Stomach (tissue), 9 donors: ENCODE data around the gene SCTR. TPM values are rescaled to one million over a fixed set of nuclear protein-coding genes. Genes with fewer than 3 reads are reported as not detected.

Experiments
- DNase-seq, 2 donors: peaks; one replicate each; pipeline versions ENCODE4 v3.0.0 to v3.0.0-alpha.2; 2013 to 2019
- H3K27ac ChIP-seq, 5 donors: fragments of 200-600 bp in 4 of 5; sonication (generic) in 4 of 5; one replicate each; pipeline ENCODE4 v1.5.1; 2013 to 2019; ENCODE audit warnings: mild to moderate bottlenecking in 1 of 5, moderate library complexity in 1 of 5
- H3K27me3 ChIP-seq, 3 donors: fragments of 200-600 bp; sonication (generic); one replicate each; pipeline ENCODE4 v1.5.1; 2017 to 2019; ENCODE audit warnings: mixed run types in 1 of 3
- H3K36me3 ChIP-seq, 4 donors: fragments of 200-600 bp; sonication (generic); 1 replicate in 3 of 4; 2 replicates in 1 of 4; pipeline ENCODE4 v1.5.1; 2016 to 2019
- H3K4me1 ChIP-seq, 4 donors: fragments of 200-600 bp; sonication (generic); one replicate each; pipeline ENCODE4 v1.5.1; 2016 to 2019
- H3K4me3 ChIP-seq, 4 donors: fragments of 200-600 bp; sonication (generic) in 3 of 4; one replicate each; pipeline ENCODE4 v1.5.1; 2016 to 2019; ENCODE audit warnings: mild to moderate bottlenecking in 1 of 4
- H3K9me3 ChIP-seq, 4 donors: fragments of 200-600 bp; sonication (generic); one replicate each; pipeline ENCODE4 v1.5.1; 2016 to 2019
- CTCF ChIP-seq, 7 experiments: fragments of 450-650 bp in 4 of 7; fragments of 200-600 bp in 3 of 7; sonication (generic) in 3 of 7; IDR thresholded peaks; one replicate each; pipeline ENCODE4 v1.5.1; 2016 to 2019; ENCODE audit warnings: antibody characterized with exemption in 7 of 7, control low read depth in 2 of 7, mild to moderate bottlenecking in 1 of 7
- EP300 ChIP-seq: sonication (generic); formaldehyde crosslinking; IDR thresholded peaks from one replicate; pipeline ENCODE4 v1.6.1; 2017; ENCODE audit warnings: antibody characterized with exemption
- POLR2A ChIP-seq, 4 donors: fragments of 450-650 bp; IDR thresholded peaks; one replicate each; pipeline ENCODE4 v1.6.1; 2016; ENCODE audit warnings: antibody characterized with exemption in 4 of 4, control low read depth in 2 of 4, mild to moderate bottlenecking in 1 of 4, moderate library complexity in 1 of 4
- POLR2AphosphoS5 ChIP-seq, 3 donors: sonication (generic); formaldehyde crosslinking; IDR thresholded peaks; one replicate each; pipeline ENCODE4 v1.6.1; 2016; ENCODE audit warnings: antibody characterized with exemption in 3 of 3
- WGBS, 5 donors: extraction: QIAGEN DNeasy Blood & Tissue Kit in 3 of 5; methylation state at CpG; one replicate each; pipeline versions ENCODE4 v1.1.5 to v1.1.7; 2013 to 2018; 5-methylcytosine and 5-hydroxymethylcytosine counted together
- intact Hi-C: fragments of 100-400 bp; cut with DNase I; formaldehyde crosslinking; loops from one replicate; pipeline ENCODE4 v1.15.1; 2023; ENCODE audit warnings: low total_unique reads
- polyA plus RNA-seq, 3 donors: library from polyadenylated mRNA; stranded (reverse); fragments of 200-250 nt; gene quantifications; one replicate each; pipeline ENCODE4 v1.2.3, GENCODE V29; 2013
- total RNA-seq, 5 donors: library from RNA; depleted of rRNA; stranded (reverse); fragments of >200 nt; gene quantifications; one replicate each; pipeline versions ENCODE4 v1.1.0 to v1.2.3, GENCODE V29; 2014 to 2016
- donor health status: healthy with polysubstance abuse.
- donor health status: Bipolar disorder and iron deficiency.
- donor health status: healthy.

SCTR gene
- total and polyA plus RNA-seq, 8 donors = 0.18 to 8.6 (median 4.1) TPM; not detected in 2

GRCh38 chr2:119476301-119477112, 47.8 kb downstream of the SCTR start:
- H3K27ac ChIP-seq = no peak overlapping the region
- no peaks in the 10 kb centered on the region for H3K27me3 ChIP-seq
- peaks cover 10 to 23% (median 17%) of the 10 kb centered on the region in 4 donors for H3K4me1 ChIP-seq
- intact Hi-C loops = loop anchor here (5.0 kb wide), 1 partner anchor 69 kb away; no protein-coding TSS in a partner anchor
- H3K4me3 ChIP-seq = no peak overlapping the region
- WGBS, 5 donors = 21 to 40% (median 25%) methylated on average over 12 to 20 of the region's 20 CpGs
- peak; percentile 63 to 85 for DNase-seq
- no peak for TF ChIP-seq POLR2A (IDR thresholded peaks at IDR 0.05)
- no peak for TF ChIP-seq EP300
- TF ChIP-seq CTCF (IDR thresholded peaks at IDR 0.05) = peak in 5 of 7 experiments; percentile 94 to 98 (median 96)
- no peaks in the 10 kb centered on the region for H3K9me3 ChIP-seq
- H3K36me3 ChIP-seq = no peaks in the 10 kb centered on the region

DNA sequence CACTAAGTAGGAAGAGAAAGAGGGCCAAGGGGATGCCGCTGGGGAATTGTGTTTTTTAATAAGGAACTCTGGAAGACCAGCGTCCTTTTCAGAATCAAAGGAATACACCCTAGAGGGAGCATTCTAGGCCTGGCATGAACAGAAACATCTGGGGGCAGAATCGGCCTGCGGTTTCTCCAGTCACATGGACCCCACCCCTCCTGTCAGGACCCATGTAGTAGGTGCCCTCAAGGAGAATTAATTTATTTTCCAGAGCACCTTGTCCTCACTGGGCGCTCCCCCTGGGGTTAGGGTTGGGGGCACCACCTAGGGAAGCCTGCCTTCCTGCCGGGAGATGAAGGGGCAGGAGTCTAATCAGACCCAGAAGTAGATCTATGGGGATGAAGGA, 48.4 kb downstream of the SCTR start:
- H3K4me1 ChIP-seq = peaks cover 8 to 18% (median 14%) of the 10 kb centered on the region in 4 donors
- no peaks in the 10 kb centered on the region for H3K27me3 ChIP-seq
- H3K9me3 ChIP-seq = no peaks in the 10 kb centered on the region
- DNase-seq = peak in 1 of 2 donors; percentile 22
- H3K4me3 ChIP-seq = no peak overlapping the region
- no peak overlapping the region for H3K27ac ChIP-seq
- no peaks in the 10 kb centered on the region for H3K36me3 ChIP-seq
- intact Hi-C loops = loop anchor here (5.0 kb wide), 1 partner anchor 69 kb away; no protein-coding TSS in a partner anchor
- WGBS, 5 donors = 73 to 82% (median 78%) methylated on average over 5 to 6 of the region's 6 CpGs
- TF ChIP-seq EP300 = no peak
- TF ChIP-seq POLR2A (IDR thresholded peaks at IDR 0.05) = no peak
- no peak for TF ChIP-seq POLR2AphosphoS5 (IDR thresholded peaks at IDR 0.05)
- TF ChIP-seq CTCF (IDR thresholded peaks at IDR 0.05) = no peak

GRCh38 chr2:119475225-119475856, 48.9 kb downstream of the SCTR start:
- no peaks in the 10 kb centered on the region for H3K9me3 ChIP-seq
- peak in 1 of 2 donors; percentile 21 for DNase-seq
- H3K27ac ChIP-seq = no peak overlapping the region
- no peaks in the 10 kb centered on the region for H3K27me3 ChIP-seq
- no peaks in the 10 kb centered on the region for H3K36me3 ChIP-seq
- no peak overlapping the region for H3K4me3 ChIP-seq
- intact Hi-C loops = loop anchor here (5.0 kb wide), 1 partner anchor 68 kb away; no protein-coding TSS in a partner anchor
- TF ChIP-seq POLR2A (IDR thresholded peaks at IDR 0.05) (no peak), POLR2AphosphoS5 (IDR thresholded peaks at IDR 0.05) (no peak), CTCF (IDR thresholded peaks at IDR 0.05) (no peak), EP300 (no peak)
- peaks cover 5 to 13% (median 11%) of the 10 kb centered on the region in 4 donors for H3K4me1 ChIP-seq
- WGBS, 5 donors = 83 to 92% (median 88%) methylated on average over 9 of the region's 9 CpGs

GRCh38 chr2:119474371-119475224, 49.7 kb downstream of the SCTR start:
- 74 to 88% (median 82%) methylated on average over 15 to 17 of the region's 17 CpGs for WGBS, 5 donors
- Histone ChIP-seq H3K36me3 (no peaks in the 10 kb centered on the region), H3K4me1 (peaks cover 5 to 13% (median 12%) of the 10 kb centered on the region in 4 donors), H3K9me3 (no peaks in the 10 kb centered on the region), H3K27ac (no peak overlapping the region), H3K27me3 (no peaks in the 10 kb centered on the region), H3K4me3 (no peak overlapping the region)
- DNase-seq = peak in 1 of 2 donors; percentile 16
- TF ChIP-seq EP300 = no peak
- TF ChIP-seq POLR2A (IDR thresholded peaks at IDR 0.05) = no peak
- no peak for TF ChIP-seq POLR2AphosphoS5 (IDR thresholded peaks at IDR 0.05)
- TF ChIP-seq CTCF (IDR thresholded peaks at IDR 0.05) = no peak
- intact Hi-C loops = loop anchor here (5.0 kb wide), 1 partner anchor 67 kb away; no protein-coding TSS in a partner anchor
